ENCODE results near the gene PFKFB3.
"Not testable (repeated sequence)": the region's sequence is repeated elsewhere in the genome, so short reads cannot be mapped to it uniquely, and the experiment has no call there.

The PFKFB3 gene

GRCh38 chr10:6203331-6204062, 765 bp downstream of the PFKFB3 start:
- DNase-seq: no peak

- no peak for DNase-seq
Observed at GRCh38 chr10:6204063-6204340, 1.3 kb downstream of the PFKFB3 start.

- DNase-seq: no peak
Observed at GRCh38 chr10:6204341-6205191, 1.8 kb downstream of the PFKFB3 start.

GRCh38 chr10:6206486-6206885, 3.8 kb downstream of the PFKFB3 start:
- DNase-seq: not testable (repeated sequence)

GRCh38 chr10:6207658-6208057, 4.9 kb downstream of the PFKFB3 start:
- no peak for DNase-seq

- DNase-seq: no peak
Observed at GRCh38 chr10:6208799-6209235, 6.1 kb downstream of the PFKFB3 start.

GRCh38 chr10:6211341-6211670, 8.6 kb downstream of the PFKFB3 start:
- DNase-seq: no peak

GRCh38 chr10:6211671-6212635, 9.2 kb downstream of the PFKFB3 start:
- DNase-seq: no peak

GRCh38 chr10:6212806-6213205, 10.1 kb downstream of the PFKFB3 start:
- no peak for DNase-seq

GRCh38 chr10:6213257-6213905, 10.6 kb downstream of the PFKFB3 start:
- no peak for DNase-seq

- no peak for DNase-seq
Observed at GRCh38 chr10:6213908-6214307, 11.2 kb downstream of the PFKFB3 start.

- DNase-seq: no peak
Observed at GRCh38 chr10:6214612-6215011, 11.9 kb downstream of the PFKFB3 start.

GRCh38 chr10:6215241-6215640, 12.5 kb downstream of the PFKFB3 start:
- DNase-seq: no peak

GRCh38 chr10:6215683-6216484, 13.2 kb downstream of the PFKFB3 start:
- no peak for DNase-seq

GRCh38 chr10:6216916-6217315, 14.2 kb downstream of the PFKFB3 start:
- DNase-seq: no peak

GRCh38 chr10:6217611-6218010, 14.9 kb downstream of the PFKFB3 start:
- no peak for DNase-seq

GRCh38 chr10:6218692-6219493, 16.2 kb downstream of the PFKFB3 start:
- DNase-seq: no peak

- no peak for DNase-seq
Observed at GRCh38 chr10:6219494-6219836, 16.7 kb downstream of the PFKFB3 start.

GRCh38 chr10:6220418-6221191, 17.9 kb downstream of the PFKFB3 start:
- no peak for DNase-seq

GRCh38 chr10:6221192-6221940, 18.6 kb downstream of the PFKFB3 start:
- no peak for DNase-seq

All from NCI-H2081 treated with DMSO at 0.1 percent for 48 hours (cell line).